ENCODE measurements around the gene ST8SIA5.
A peak's percentile ranks its signal among the peaks of the same experiment; 100 is the strongest.

ST8SIA5 gene

DNA sequence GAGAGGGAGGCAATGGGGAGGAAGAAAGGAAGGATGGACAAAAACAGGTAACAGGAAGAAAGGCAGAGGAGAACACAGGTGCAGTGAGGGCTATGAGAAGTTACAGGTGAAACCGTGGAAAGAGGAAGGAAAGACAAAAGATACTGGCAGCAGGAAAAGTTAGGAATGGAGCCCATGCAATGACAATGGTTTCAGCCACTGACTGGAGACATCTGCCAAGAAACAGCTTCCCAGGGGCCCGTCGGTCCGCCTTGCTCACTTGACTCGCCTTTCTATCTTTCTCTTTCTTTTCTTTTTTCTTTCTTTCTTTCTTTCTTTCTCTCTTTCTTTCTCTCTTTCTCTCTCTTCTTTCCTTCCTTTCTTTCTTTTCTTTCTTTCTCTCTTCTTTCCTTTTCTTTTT lies 37.5 kb downstream of the ST8SIA5 start:
- Histone ChIP-seq H3K4me3 (ENCODE audit: low read length) (no peak overlapping the region), H3K4me2 (ENCODE audit: low read length) (no peak overlapping the region), H3K9me2 (replicated peaks; ENCODE audit: control insufficient read depth, low read length) (no peaks in the 10 kb centered on the region), H3K79me2 (ENCODE audit: control insufficient read depth, low read length) (no peaks in the 10 kb centered on the region), H3K27me3 (ENCODE audit: control insufficient read depth, low read length) (peaks cover 8% of the 10 kb centered on the region), H3K9me3 (ENCODE audit: control insufficient read depth, insufficient read depth, low read length) (no peaks in the 10 kb centered on the region), H3K36me3 (ENCODE audit: control insufficient read depth, low read length) (no peaks in the 10 kb centered on the region), H3K4me1 (ENCODE audit: control insufficient read depth, low read length) (peaks cover 32% of the 10 kb centered on the region), H4K20me1 (ENCODE audit: control insufficient read depth, insufficient read depth, low read depth, low read length) (no peaks in the 10 kb centered on the region), H3F3A (ENCODE audit: control insufficient read depth, insufficient read depth) (no peaks in the 10 kb centered on the region), H3K27ac (ENCODE audit: low read depth, low read length) (no peak overlapping the region)
- TF ChIP-seq, protein P1, sequence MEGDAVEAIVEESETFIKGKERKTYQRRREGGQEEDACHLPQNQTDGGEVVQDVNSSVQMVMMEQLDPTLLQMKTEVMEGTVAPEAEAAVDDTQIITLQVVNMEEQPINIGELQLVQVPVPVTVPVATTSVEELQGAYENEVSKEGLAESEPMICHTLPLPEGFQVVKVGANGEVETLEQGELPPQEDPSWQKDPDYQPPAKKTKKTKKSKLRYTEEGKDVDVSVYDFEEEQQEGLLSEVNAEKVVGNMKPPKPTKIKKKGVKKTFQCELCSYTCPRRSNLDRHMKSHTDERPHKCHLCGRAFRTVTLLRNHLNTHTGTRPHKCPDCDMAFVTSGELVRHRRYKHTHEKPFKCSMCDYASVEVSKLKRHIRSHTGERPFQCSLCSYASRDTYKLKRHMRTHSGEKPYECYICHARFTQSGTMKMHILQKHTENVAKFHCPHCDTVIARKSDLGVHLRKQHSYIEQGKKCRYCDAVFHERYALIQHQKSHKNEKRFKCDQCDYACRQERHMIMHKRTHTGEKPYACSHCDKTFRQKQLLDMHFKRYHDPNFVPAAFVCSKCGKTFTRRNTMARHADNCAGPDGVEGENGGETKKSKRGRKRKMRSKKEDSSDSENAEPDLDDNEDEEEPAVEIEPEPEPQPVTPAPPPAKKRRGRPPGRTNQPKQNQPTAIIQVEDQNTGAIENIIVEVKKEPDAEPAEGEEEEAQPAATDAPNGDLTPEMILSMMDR (IDR thresholded peaks at IDR 0.05; ENCODE audit: low read depth, low read length, poor library complexity, severe bottlenecking): no peak
- no peak for TF ChIP-seq EZH2phosphoT487 (IDR thresholded peaks at IDR 0.05; ENCODE audit: borderline replicate concordance, low read length)

- TF ChIP-seq, protein P1 (IDR thresholded peaks at IDR 0.05; ENCODE audit: low read depth, low read length, poor library complexity, severe bottlenecking): no peak
- no peak for TF ChIP-seq EZH2phosphoT487 (IDR thresholded peaks at IDR 0.05; ENCODE audit: borderline replicate concordance, low read length)
- H3K79me2 ChIP-seq (ENCODE audit: control insufficient read depth, low read length): no peaks in the 10 kb centered on the region
- peaks cover 8% of the 10 kb centered on the region for H3K27me3 ChIP-seq (ENCODE audit: control insufficient read depth, low read length)
- no peak overlapping the region for H3K4me2 ChIP-seq (ENCODE audit: low read length)
- no peak overlapping the region for H3K4me3 ChIP-seq (ENCODE audit: low read length)
- H3K27ac ChIP-seq (ENCODE audit: low read depth, low read length): no peak overlapping the region
- H3K9me3 ChIP-seq (ENCODE audit: control insufficient read depth, insufficient read depth, low read length): no peaks in the 10 kb centered on the region
- H3K4me1 ChIP-seq (ENCODE audit: control insufficient read depth, low read length): peaks cover 36% of the 10 kb centered on the region
- H3K36me3 ChIP-seq (ENCODE audit: control insufficient read depth, low read length): no peaks in the 10 kb centered on the region
- H3F3A ChIP-seq (ENCODE audit: control insufficient read depth, insufficient read depth): no peaks in the 10 kb centered on the region
- no peaks in the 10 kb centered on the region for H3K9me2 ChIP-seq (replicated peaks; ENCODE audit: control insufficient read depth, low read length)
- H4K20me1 ChIP-seq (ENCODE audit: control insufficient read depth, insufficient read depth, low read depth, low read length): no peaks in the 10 kb centered on the region
These were observed 38.1 kb downstream of the ST8SIA5 start for GRCh38 chr18:46718501-46719341.

GRCh38 chr18:46716827-46717226 lies 40.0 kb downstream of the ST8SIA5 start:
- H3K9me3 ChIP-seq (ENCODE audit: control insufficient read depth, insufficient read depth, low read length): no peaks in the 10 kb centered on the region
- peak overlapping the region; percentile 56 for H3K4me2 ChIP-seq (ENCODE audit: low read length)
- no peaks in the 10 kb centered on the region for H3K9me2 ChIP-seq (replicated peaks; ENCODE audit: control insufficient read depth, low read length)
- no peak overlapping the region for H3K4me3 ChIP-seq (ENCODE audit: low read length)
- no peak for TF ChIP-seq EZH2phosphoT487 (IDR thresholded peaks at IDR 0.05; ENCODE audit: borderline replicate concordance, low read length)
- TF ChIP-seq, protein P1 (IDR thresholded peaks at IDR 0.05; ENCODE audit: low read depth, low read length, poor library complexity, severe bottlenecking): no peak
- peaks cover 8% of the 10 kb centered on the region for H3K27me3 ChIP-seq (ENCODE audit: control insufficient read depth, low read length)
- no peaks in the 10 kb centered on the region for H3K79me2 ChIP-seq (ENCODE audit: control insufficient read depth, low read length)
- no peaks in the 10 kb centered on the region for H3K36me3 ChIP-seq (ENCODE audit: control insufficient read depth, low read length)
- peaks cover 55% of the 10 kb centered on the region for H3K4me1 ChIP-seq (ENCODE audit: control insufficient read depth, low read length)
- H4K20me1 ChIP-seq (ENCODE audit: control insufficient read depth, insufficient read depth, low read depth, low read length): no peaks in the 10 kb centered on the region
- no peaks in the 10 kb centered on the region for H3F3A ChIP-seq (ENCODE audit: control insufficient read depth, insufficient read depth)
- no peak overlapping the region for H3K27ac ChIP-seq (ENCODE audit: low read depth, low read length)
